ENCODE results near the gene EREG.
"Not testable (repeated sequence)": the region's sequence is repeated elsewhere in the genome, so short reads cannot be mapped to it uniquely, and the experiment has no call there.

The EREG gene

GRCh38 chr4:74385386-74385785 is 20.4 kb downstream of the EREG start:
- FAIRE-seq (no peak), DNase-seq (ENCODE audit: extremely low spot score, insufficient read length, low read depth) (no peak)

GRCh38 chr4:74386159-74386558 is 21.2 kb downstream of the EREG start:
- FAIRE-seq = no peak
- DNase-seq (ENCODE audit: extremely low spot score, insufficient read length, low read depth) = no peak

- no peak for DNase-seq (ENCODE audit: extremely low spot score, insufficient read length, low read depth)
- FAIRE-seq = no peak
Measured at GRCh38 chr4:74387790-74388189, 22.8 kb downstream of the EREG start.

GRCh38 chr4:74389494-74389893 is 24.5 kb downstream of the EREG start:
- DNase-seq (ENCODE audit: extremely low spot score, insufficient read length, low read depth) = no peak
- FAIRE-seq = no peak

GRCh38 chr4:74390677-74391076 is 25.7 kb downstream of the EREG start:
- no peak for FAIRE-seq
- DNase-seq (ENCODE audit: extremely low spot score, insufficient read length, low read depth) = no peak

- DNase-seq (ENCODE audit: extremely low spot score, insufficient read length, low read depth) (no peak), FAIRE-seq (no peak)
Measured at GRCh38 chr4:74391346-74391745, 26.4 kb downstream of the EREG start.

- no peak for FAIRE-seq
- no peak for DNase-seq (ENCODE audit: extremely low spot score, insufficient read length, low read depth)
Measured at GRCh38 chr4:74391890-74392475, 27.0 kb downstream of the EREG start.

GRCh38 chr4:74394476-74395136 is 29.7 kb downstream of the EREG start:
- no peak for FAIRE-seq
- DNase-seq (ENCODE audit: extremely low spot score, insufficient read length, low read depth) = no peak

- FAIRE-seq (no peak), DNase-seq (ENCODE audit: extremely low spot score, insufficient read length, low read depth) (no peak)
Measured at GRCh38 chr4:74395633-74396032, 30.7 kb downstream of the EREG start.

- FAIRE-seq (peak; percentile 33), DNase-seq (ENCODE audit: extremely low spot score, insufficient read length, low read depth) (no peak)
Measured at GRCh38 chr4:74397748-74398426, 32.9 kb downstream of the EREG start.

- not testable (repeated sequence) for DNase-seq (ENCODE audit: extremely low spot score, insufficient read length, low read depth); FAIRE-seq
Measured at GRCh38 chr4:74398894-74399589, 34.1 kb downstream of the EREG start.

- no peak for DNase-seq (ENCODE audit: extremely low spot score, insufficient read length, low read depth)
- FAIRE-seq = no peak
Measured at GRCh38 chr4:74400395-74400794, 35.5 kb downstream of the EREG start.

GRCh38 chr4:74402692-74403456 is 37.9 kb downstream of the EREG start:
- DNase-seq (ENCODE audit: extremely low spot score, insufficient read length, low read depth) = no peak
- peak; percentile 64 for FAIRE-seq

- FAIRE-seq (no peak), DNase-seq (ENCODE audit: extremely low spot score, insufficient read length, low read depth) (no peak)
Measured at GRCh38 chr4:74407891-74408290, 42.9 kb downstream of the EREG start.

- FAIRE-seq = no peak
- no peak for DNase-seq (ENCODE audit: extremely low spot score, insufficient read length, low read depth)
Measured at GRCh38 chr4:74408639-74409038, 43.7 kb downstream of the EREG start.

GRCh38 chr4:74410272-74410671 is 45.3 kb downstream of the EREG start:
- no peak for FAIRE-seq

GRCh38 chr4:74412225-74412624 is 47.3 kb downstream of the EREG start:
- no peak for DNase-seq (ENCODE audit: extremely low spot score, insufficient read length, low read depth)
- FAIRE-seq = no peak

More at GRCh38 chr4:74410272-74410671, 45.3 kb downstream of the EREG start:
- DNase-seq (ENCODE audit: extremely low spot score, insufficient read length, low read depth) = no peak

- FAIRE-seq = no peak
Measured at GRCh38 chr4:74413265-74413664, 48.3 kb downstream of the EREG start.

GRCh38 chr4:74414149-74414809 is 49.3 kb downstream of the EREG start:
- DNase-seq (ENCODE audit: extremely low spot score, insufficient read length, low read depth) = no peak
- no peak for FAIRE-seq

More at GRCh38 chr4:74413265-74413664, 48.3 kb downstream of the EREG start:
- no peak for DNase-seq (ENCODE audit: extremely low spot score, insufficient read length, low read depth)
